Effector memory CD4-positive, alpha-beta T cell (primary cell): ENCODE data around the gene FAM181A.

Source experiments
- DNase-seq, 3 donors: peaks; one replicate each; pipeline ENCODE4 v3.0.0-alpha.2; 2020
- H3K27ac ChIP-seq: 2 replicates; pipeline ENCODE4 v1.7.0; 2013; ENCODE audit warnings: mild to moderate bottlenecking, low read length, moderate library complexity; ENCODE audit not compliant: insufficient read depth, poor library complexity, severe bottlenecking
- H3K27me3 ChIP-seq: replicated peaks from 2 replicates; pipeline ENCODE4 v1.7.0; 2013; ENCODE audit warnings: mild to moderate bottlenecking, low read length; ENCODE audit not compliant: insufficient read depth, control insufficient read depth, poor library complexity, severe bottlenecking
- H3K36me3 ChIP-seq: 2 replicates; pipeline ENCODE4 v1.7.0; 2013; ENCODE audit warnings: mild to moderate bottlenecking, low read length, moderate library complexity; ENCODE audit not compliant: control insufficient read depth, insufficient read depth
- H3K4me1 ChIP-seq: 2 replicates; pipeline ENCODE4 v1.7.0; 2013; ENCODE audit warnings: low read length, mild to moderate bottlenecking; ENCODE audit not compliant: control insufficient read depth, insufficient read depth, poor library complexity, severe bottlenecking
- H3K4me3 ChIP-seq: 2 replicates; pipeline ENCODE4 v1.7.0; 2013; ENCODE audit warnings: low read length, low read depth, mild to moderate bottlenecking; ENCODE audit not compliant: insufficient read depth, poor library complexity, severe bottlenecking
- H3K9me3 ChIP-seq: 2 replicates; pipeline ENCODE4 v1.7.0; 2013; ENCODE audit warnings: mild to moderate bottlenecking, low read length, moderate library complexity; ENCODE audit not compliant: control insufficient read depth

Gene FAM181A

GRCh38 chr14:93939304-93940229 is 12.4 kb downstream of the FAM181A start:
- DNase-seq: peak; percentile 78 to 83 (median 81)
- Histone ChIP-seq H3K4me1 (peaks cover 11% of the 10 kb centered on the region), H3K4me3 (peak overlapping the region; percentile 39), H3K9me3 (no peaks in the 10 kb centered on the region), H3K27me3 (no peaks in the 10 kb centered on the region), H3K36me3 (no peaks in the 10 kb centered on the region), H3K27ac (no peak overlapping the region)

- DNase-seq: no peak
- Histone ChIP-seq H3K4me1 (peaks cover 11% of the 10 kb centered on the region), H3K27me3 (no peaks in the 10 kb centered on the region), H3K27ac (no peak overlapping the region), H3K9me3 (no peaks in the 10 kb centered on the region), H3K36me3 (no peaks in the 10 kb centered on the region), H3K4me3 (no peak overlapping the region)
These were observed 13.3 kb downstream of the FAM181A start for GRCh38 chr14:93940437-93940836.

GRCh38 chr14:93941293-93941910 is 14.3 kb downstream of the FAM181A start:
- Histone ChIP-seq H3K27ac (no peak overlapping the region), H3K36me3 (no peaks in the 10 kb centered on the region), H3K4me1 (peaks cover 11% of the 10 kb centered on the region), H3K9me3 (no peaks in the 10 kb centered on the region), H3K4me3 (no peak overlapping the region), H3K27me3 (no peaks in the 10 kb centered on the region)
- no peak for DNase-seq

DNA sequence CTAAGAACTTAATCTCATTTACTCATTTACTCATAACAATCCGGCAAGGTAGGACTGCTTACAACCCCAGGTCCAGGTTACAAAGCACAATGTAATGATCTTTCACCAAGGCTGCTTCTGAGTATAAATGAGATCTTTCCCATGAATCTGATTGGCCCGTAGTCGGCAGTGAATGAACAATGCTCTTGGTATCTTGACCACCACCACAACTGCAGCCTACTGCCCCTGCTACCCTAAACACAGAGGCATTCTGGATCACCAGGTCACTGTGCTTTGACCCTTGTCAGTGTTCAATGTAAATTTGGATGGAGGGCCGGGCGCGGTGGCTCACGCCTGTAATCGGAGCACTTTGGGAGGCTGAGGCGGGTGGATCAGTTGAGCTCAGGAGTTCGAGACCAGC is 15.9 kb downstream of the FAM181A start:
- Histone ChIP-seq H3K27me3 (no peaks in the 10 kb centered on the region), H3K4me3 (no peak overlapping the region), H3K9me3 (no peaks in the 10 kb centered on the region), H3K27ac (no peak overlapping the region), H3K36me3 (no peaks in the 10 kb centered on the region), H3K4me1 (peaks cover 11% of the 10 kb centered on the region)
- DNase-seq: no peak

- Histone ChIP-seq H3K9me3 (no peaks in the 10 kb centered on the region), H3K27me3 (no peaks in the 10 kb centered on the region), H3K27ac (no peak overlapping the region), H3K4me3 (no peak overlapping the region), H3K36me3 (no peaks in the 10 kb centered on the region), H3K4me1 (peaks cover 11% of the 10 kb centered on the region)
- DNase-seq: no peak
These were observed 16.8 kb downstream of the FAM181A start for GRCh38 chr14:93943930-93944329.

DNA sequence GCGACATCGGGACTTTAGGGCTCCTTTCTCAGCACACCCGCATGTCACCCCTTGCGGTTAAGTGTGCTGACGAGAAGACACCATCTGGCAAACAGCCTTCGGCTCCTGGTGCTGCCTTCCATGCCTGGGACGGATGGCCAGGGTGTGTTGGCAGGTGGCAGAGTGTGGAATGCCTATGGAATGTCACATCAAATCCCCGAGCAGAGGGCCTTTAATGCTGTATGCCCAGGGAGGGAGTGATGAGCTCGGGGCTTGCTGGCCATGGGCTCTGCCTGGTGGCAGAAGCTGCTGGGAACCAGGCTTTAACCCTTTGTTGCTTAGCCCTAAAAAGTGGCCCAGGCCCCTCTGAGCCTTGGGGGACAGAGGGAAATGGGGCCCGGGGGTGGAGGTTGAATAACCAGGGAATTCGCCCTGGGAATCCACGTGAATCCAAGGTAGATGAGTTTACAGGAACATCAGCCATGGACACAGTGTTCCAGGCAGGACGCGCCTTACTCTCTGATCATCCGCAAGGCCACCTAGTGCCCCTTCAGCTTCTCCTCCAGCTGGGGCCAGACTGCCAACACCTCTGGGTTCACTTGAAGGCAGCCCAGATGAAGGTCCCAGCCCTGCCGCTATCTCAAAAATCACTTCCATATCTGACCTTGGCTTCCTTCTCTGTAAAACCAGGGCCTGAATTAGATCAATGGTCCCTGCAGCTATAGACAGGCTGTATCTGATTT is 17.4 kb downstream of the FAM181A start:
- H3K4me3 ChIP-seq: no peak overlapping the region
- DNase-seq: no peak
- H3K36me3 ChIP-seq: no peaks in the 10 kb centered on the region
- H3K9me3 ChIP-seq: no peaks in the 10 kb centered on the region
- no peak overlapping the region for H3K27ac ChIP-seq
- no peaks in the 10 kb centered on the region for H3K27me3 ChIP-seq
- H3K4me1 ChIP-seq: peaks cover 6% of the 10 kb centered on the region

- H3K27ac ChIP-seq: no peak overlapping the region
- no peak overlapping the region for H3K4me3 ChIP-seq
- H3K27me3 ChIP-seq: no peaks in the 10 kb centered on the region
- H3K9me3 ChIP-seq: no peaks in the 10 kb centered on the region
- no peaks in the 10 kb centered on the region for H3K36me3 ChIP-seq
- peaks cover under 1% of the 10 kb centered on the region for H3K4me1 ChIP-seq
- no peak for DNase-seq
These were observed 17.9 kb downstream of the FAM181A start for GRCh38 chr14:93945070-93945399.

GRCh38 chr14:93946104-93946503 is 19.0 kb downstream of the FAM181A start:
- Histone ChIP-seq H3K36me3 (no peaks in the 10 kb centered on the region), H3K27ac (no peak overlapping the region), H3K4me1 (no peaks in the 10 kb centered on the region), H3K4me3 (no peak overlapping the region), H3K9me3 (no peaks in the 10 kb centered on the region), H3K27me3 (no peaks in the 10 kb centered on the region)
- no peak for DNase-seq

DNA sequence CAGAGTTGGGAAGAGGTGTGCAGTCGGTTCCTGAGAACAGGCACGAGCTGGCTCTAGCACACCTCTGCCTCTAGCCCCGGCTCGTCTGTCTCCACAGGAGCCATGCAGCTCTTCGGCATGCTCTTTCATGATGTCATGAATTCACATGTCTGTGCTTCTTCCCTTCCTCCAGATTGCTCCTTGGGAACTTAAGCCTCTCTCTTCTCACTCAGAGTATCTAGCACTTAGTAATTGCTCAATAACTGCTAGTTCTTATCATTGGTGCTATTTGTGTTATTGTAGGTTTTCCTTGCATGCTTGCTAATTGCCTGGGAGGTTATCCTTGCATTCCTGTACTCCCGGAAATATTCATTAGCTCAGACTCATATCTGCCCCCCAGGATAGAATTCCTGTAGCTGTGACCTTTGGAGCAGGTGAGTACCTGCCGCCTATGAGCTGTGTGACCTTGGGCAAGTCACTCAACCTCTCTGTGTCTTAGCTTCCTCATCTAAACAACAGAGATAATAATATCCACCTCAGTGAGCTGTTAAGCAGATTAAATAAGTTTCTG is 19.5 kb downstream of the FAM181A start:
- H3K4me1 ChIP-seq: no peaks in the 10 kb centered on the region
- H3K27ac ChIP-seq: no peak overlapping the region
- H3K9me3 ChIP-seq: no peaks in the 10 kb centered on the region
- H3K27me3 ChIP-seq: no peaks in the 10 kb centered on the region
- DNase-seq: no peak
- no peak overlapping the region for H3K4me3 ChIP-seq
- no peaks in the 10 kb centered on the region for H3K36me3 ChIP-seq
